HG03135 (cell line): Measurements from ENCODE around the gene INMT.

ENCODE experiments used
- ATAC-seq: cut with Tn5 transposase; IDR thresholded peaks from one replicate; pipeline ENCODE4 v1.9.1; 2021; ENCODE audit warnings: mild to moderate bottlenecking, moderate library complexity; ENCODE audit not compliant: unreplicated experiment

Gene INMT

DNA sequence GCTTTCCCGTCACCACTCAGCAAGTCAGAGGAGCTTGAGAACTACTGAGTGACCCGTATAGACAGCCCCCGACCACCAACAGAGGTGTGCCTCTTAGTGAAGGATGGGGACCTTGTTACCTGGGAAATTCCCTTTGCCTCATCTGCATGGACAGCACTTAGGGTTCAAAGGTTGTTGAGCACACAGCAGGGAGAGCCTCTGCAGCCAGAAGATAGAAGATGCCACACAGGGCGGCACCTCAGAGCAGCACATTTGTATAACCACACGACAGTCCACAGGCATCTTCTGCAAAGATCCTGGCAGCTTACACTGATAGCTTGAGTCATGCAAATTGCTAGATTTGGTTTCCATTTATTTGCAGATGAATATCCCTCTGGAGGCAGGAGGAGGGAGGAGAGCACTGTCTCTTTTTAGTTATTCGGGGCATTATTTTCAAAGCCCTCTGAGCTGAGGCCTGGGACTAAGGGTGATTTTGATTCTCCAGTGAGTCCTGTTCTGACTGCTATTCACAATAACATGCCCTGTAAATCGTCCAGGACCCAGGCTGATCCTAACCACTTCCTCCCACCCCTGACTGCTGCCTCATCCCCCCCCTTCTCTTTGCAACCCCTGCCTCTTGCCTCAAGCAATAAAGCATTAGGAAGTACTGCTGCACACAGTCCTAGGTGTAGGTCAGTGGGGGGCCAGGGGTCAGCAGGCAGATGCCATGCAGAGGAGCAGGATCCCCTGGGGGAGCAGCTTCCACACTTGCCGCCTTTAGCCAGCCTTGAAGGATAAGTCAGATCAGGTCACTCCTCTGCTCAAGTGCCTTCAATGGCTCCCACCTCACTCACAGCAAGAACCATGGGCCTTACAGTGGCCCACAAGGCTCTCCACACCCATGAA, 24.6 kb upstream of the INMT start:
- no peak for ATAC-seq

DNA sequence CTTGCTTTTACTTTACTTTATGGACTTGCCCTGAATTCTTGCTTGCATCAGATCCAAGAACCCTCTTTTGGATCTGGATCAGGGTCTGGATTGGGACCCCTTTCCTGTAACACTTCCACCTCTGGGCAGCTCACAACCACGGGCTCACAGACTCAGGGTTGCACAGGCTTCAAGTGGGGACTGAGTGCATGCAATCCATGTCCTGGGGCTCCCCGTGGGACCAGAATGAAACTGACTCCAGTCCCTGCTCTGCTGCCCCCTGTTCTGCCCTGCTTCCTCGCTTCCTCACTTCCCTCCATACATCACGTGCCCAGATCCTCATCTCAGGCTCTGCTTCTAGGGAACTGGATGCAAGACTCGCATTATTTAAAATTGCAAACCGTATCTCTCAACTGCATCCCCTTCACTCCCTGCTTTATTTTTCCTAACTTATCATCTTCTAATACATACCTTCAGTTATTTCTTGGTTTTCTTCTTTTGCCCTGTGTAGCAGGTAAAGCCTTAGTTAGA, 23.3 kb upstream of the INMT start:
- no peak for ATAC-seq

DNA sequence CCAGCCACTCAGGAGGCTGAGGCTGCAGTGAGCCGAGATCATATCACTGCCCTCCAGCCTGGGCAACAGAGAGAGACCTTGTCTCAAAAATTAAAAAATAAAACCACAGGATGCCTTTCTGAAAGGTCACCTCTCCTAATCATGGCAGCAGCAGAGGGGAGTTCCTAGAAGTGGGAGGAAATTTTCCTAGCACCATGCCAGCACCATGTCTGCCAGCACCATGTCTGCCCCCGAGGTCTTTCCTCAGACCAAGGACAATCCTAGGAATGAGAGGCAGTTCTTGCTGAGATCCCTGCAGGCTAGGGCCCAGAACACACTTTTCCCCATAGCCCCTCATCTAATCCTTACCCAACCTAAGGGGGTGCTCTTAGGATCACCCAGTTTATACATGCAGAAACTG, 22.3 kb upstream of the INMT start:
- ATAC-seq, result no peak

DNA sequence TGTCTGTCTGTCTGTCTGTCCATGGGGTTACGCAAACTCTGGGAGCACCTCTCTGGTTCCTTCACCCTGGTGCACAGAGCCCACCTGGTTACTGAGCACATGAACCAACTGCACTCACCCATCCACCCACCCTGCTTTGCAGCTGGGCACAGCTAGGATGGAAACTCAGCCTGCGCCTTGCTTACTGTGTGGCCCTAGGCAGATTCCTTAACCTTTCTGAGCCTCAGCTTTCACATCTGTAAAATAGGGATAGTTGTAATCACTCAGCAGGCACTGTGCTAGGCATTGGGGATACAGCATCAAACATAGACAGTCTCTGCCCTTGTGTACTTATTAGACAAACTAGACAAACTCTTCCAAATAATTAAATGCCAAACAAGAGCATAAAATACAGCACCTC, 21.8 kb upstream of the INMT start:
- no peak for ATAC-seq

DNA sequence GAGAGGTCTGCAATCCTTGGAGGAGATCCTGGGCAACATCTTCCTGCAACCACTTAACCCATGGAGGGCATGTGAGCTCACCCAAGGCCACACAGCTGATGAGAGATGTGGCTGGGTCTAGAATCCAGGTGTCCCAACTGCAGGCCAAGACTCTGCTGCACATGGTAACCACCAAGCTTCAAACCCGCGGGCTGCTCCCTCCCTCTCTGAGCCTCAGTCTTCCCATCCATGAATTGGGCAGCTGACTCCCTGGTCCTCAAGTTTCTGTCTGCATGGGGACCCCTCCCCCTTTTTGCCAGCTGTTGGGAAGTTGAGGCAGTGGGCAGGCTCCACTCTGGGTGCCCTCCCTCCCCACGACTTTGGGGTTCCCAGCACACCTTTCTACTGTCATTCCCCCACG, 20.9 kb upstream of the INMT start:
- ATAC-seq, result no peak

DNA sequence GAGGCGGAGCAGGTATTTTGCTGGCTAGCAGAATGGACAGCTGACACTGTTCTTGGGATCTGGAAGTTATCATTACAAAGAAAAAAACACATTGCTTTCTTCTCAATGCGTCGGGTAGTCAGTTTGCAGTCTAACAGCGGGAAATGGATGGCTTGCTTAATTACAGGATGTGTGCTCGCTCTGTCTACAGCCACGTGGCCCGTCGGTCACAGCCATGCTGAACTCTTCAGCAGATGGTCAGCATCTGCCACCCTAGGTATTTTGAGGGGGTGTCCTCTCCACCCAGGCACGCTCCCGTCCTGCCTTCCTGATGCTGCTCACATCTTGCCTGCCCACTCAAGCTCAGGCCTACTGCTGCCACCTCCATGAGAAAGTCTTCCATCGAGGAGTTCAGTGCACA, 20.4 kb upstream of the INMT start:
- no peak for ATAC-seq

DNA sequence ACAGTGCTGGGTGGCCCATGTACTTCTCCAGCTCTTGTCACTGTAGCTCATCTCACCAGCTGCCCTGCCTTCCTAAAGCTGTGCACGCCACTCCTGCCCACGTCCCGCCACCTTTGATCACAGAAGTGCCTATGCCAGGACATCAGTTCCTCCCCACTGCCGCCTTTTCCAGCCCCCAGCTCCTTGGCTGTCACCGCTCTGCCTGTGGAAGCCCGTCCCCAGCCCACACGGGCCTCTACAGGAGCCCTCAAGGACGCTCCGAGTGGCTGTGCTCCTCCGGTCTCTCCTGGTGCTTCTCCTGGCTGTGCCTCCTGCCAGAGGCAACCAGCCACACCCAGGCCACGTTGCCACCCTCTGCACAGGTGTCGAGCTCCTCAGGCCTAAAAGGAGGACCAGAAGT, 19.3 kb upstream of the INMT start:
- no peak for ATAC-seq

DNA sequence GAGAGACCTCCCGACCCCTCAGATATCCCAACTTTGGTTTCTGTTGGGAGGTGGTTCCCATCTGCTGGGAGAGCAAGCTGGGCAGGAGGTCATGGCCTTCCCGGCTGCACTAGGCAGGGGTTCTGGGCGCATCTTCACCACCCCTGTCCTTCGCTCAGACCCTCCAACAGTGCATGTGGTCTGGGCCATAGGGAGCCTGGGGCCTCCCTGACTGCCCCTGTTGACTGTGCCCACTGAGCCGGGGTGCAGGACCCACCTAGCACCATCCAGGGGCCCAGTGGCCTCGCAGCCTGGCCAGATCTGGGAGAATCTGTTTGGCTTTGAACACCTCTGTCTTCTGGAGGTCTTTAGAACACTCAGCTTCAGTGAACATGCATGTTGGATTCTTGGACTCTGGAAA, 18.7 kb upstream of the INMT start:
- no peak for ATAC-seq

DNA sequence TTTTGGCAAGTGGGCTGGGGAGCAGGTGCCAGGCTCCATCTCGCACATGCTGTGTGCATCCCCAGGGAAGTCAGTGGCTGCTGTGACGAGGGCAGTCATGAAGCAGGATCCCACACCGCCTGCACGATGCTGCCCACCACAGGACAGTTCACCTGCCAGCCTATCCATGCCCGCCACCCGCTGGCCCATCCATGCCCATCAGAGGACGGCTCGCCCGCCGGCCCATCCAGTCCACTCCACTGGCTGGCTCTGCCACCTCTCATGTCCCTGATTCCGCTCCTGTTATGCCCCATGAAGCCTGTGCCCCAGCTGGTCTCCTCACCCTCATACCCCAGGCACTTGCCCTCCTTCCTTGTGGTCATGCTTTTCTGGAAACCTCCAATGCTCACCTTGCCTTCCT, 18.2 kb upstream of the INMT start:
- no peak for ATAC-seq

DNA sequence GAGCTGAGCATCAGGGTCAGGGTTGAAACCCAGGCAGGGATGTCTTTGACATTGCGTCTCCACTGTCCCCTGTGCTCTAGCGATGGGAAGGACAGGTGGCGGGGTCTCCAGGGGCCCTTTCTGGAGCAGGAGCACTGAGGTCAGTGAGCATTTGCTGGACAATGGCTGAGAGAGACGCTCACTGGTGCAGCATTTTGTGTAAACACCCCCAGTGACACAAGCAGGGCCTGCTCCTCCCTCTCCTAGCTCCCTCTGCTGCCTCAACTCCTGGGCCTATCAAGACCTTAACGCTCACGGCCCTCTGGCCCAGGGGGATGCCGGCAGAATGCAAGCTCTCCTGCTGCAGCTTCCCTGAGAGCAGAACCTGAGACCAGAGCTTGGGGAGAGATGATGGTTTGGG, 17.4 kb upstream of the INMT start:
- no peak for ATAC-seq

DNA sequence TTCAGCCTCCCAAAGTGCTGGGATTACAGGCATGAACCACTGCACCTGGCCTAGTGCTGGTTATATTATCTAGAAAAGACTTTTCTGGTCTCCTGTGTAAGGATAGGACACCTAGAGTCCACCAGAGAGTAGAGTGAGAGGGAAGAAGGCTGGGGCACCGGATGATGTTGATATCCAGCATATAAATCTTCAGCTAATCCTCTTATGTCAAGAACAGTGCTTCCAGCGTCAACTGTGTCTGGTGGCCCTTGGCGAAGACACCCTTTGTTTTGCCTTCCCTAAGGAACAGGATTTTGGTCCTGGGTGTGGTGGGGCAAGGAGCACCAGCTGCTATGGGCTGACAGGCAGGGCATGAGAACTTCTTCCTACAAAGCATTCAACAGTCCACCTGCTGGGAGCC, 16.3 kb upstream of the INMT start:
- ATAC-seq, result no peak

DNA sequence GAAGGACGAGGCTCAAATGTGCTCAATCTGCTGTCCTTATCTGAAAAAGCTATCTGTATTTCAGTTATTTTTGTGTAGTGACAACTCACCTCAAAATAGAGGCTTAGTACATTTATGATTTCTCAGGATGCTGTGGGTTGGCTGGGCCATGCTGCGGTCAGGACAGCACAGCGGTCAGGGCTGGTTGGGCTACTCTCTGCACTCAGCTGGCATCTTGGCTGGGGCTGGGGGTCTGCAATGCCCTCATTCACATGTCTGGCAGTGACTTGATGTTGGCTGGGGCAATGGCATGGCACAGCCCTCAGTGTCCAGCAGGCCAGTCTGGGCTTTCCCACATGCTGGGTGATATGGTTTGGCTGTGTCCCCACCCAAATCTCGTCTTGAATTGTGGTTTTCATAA, 15.6 kb upstream of the INMT start:
- ATAC-seq, result no peak

DNA sequence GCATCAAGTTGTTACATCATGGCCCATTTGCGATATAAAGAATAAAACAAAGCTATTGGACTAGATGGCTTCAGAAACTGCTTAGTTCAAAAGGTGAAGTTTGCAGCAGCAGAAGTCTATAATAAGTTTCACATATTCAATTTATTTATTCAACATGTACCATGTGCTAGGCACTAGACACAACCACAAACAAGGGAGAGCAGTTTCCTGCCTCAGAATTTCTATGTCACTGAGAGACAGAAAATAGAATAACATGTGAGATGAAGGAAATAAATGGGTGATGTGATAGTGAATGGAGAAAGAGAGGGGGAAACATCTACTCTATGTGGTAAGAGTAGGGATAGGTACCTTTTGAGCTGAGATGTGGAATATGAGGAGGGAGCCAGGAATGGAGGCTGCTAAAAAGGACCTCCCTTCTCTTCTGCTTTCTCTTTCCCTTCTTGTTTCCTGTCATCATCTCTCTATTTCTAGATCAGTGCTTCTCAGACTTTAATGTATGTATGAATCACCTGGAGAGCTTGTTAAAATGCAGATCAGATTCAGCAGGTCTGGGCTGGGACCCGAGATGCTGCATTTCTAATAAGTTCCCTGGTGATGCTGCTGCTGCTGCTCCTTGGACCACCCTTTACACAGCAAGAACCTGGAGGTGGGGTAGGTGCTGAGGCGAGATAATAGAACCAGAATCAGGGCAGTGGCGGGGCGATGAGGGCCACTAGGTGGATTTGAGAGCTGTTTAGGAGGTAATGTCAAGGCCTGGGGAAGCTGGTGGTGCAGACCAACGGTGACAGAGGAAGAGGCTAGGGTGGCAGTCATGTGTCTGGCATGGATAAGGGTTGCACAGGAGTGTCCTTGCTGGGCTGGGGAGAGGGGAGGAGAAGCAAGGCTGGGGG, 13.7 kb upstream of the INMT start:
- no peak for ATAC-seq

DNA sequence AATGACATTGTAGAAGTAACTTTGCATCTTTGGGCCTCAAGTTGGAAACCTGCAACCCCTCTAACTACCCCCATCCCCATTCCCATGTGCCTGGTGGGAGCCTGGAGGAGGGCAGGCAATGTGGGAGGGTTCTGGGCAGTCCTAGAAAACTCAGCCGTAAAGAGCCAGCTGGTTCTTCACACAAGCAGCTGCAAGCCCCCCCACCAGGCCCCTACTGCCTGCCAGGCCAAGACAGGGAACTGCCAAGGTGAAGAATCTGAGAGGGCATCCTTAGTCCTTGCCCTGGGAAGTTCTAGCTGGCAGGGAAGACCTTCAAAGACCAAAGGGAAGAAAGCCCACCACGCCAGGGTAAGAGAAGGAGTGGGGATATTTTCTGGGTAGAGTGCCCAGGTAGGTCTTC, 12.2 kb upstream of the INMT start:
- ATAC-seq, result no peak

DNA sequence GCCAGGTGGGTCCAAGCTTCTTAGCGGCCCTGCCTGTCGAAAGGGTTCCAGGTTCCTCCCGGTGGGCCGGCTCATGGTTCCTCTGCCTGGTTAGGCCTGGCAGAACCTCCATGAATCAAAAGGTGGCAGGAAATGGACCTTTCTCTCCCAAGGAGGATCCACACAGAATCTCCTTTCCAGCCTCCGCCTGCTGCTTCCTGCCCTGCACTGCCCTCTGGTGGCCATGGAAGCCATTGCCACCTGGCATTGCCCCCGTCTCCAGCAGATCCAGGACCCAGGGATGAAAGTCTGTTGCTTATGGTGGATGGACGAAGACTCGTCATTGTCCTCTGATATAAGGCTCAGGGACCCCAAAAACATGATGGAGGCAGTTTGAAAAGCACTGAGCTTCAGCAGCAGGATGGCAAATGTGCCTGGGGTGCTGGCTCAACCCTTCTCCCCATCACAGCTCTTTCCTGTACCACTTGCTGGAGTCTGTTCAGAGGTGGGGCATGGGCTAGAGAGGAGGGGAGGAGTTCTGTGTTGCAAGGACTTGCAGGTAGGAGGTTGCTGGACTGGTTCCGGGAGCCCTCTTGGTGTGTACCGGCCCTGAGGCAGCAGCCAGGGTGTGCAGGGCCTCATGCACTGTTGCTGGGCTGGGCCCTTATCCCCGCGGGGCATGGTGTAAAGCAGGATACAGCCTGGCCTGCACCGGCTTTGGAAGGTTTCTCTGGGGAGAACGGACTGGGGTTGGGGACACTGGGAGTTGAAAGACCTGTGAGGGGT, 11.3 kb upstream of the INMT start:
- no peak for ATAC-seq

DNA sequence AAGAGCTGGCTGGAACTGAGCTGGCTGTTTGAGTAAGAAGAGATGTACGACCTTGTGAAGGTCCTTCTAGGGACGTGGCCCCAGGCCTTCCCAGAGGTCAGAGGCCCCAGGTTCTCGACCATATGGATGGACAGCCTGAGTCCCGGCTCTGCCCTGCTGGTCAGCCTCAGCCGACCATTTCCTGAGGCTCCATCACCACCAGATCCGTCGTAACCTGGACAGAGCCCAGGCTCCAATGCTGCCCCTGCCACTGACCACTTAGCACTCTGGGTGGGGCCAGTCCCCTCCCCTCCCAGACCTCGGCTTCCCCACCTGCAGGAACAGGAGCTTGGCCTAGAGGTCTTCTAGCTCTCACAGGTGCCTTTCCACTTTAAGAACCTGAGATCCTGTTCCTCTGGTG, 10.6 kb upstream of the INMT start:
- no peak for ATAC-seq

DNA sequence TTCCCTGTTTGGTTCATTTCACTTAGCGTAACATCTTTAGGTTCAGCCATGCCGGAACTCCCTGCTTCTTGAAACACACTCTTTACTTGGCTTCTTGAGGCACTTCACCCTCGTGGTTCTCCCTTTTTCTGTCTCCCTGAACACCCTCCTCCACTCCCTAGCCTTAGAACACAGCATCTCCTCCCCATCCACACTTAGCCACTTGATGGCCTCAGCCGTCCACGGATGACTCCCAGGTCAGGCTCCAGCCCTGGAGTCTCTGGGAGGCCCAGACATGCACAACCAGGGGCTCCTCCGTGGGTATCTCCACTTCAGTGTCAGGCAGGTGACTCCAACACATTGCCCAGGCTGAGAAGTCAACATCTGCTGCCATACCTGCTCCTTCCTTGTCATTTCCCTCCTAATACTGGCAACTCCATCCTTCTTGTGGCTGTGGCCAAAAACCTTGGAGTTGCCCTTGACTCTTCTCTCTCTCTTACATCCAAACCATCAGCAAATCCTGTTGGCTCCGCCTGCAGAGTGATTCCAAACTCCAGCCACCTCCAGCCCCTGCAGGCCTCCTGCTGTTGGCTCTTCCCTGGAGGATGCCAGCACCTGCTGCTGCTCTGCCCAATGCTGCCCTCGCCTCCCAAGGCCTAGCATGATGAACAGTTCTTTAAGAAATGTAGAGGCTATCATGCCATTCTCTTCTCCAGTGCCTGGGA, 8.4 kb upstream of the INMT start:
- no peak for ATAC-seq

DNA sequence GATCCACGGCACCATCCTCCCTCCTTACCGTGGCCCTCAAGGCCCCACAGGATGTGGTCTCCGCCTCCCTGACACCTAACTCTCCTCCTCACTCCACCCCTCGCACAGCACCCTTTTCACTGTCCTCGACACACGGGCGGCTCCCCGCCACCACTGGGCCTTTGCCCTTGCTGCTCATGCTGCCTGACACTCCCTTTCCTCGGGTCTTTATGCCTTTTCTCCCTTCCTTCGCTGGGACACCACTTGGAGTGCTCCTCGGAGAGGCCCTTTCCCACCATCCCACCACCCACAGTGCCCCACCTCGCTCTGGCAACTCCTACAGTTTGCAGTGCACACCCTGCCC, 7.9 kb upstream of the INMT start:
- no peak for ATAC-seq

DNA sequence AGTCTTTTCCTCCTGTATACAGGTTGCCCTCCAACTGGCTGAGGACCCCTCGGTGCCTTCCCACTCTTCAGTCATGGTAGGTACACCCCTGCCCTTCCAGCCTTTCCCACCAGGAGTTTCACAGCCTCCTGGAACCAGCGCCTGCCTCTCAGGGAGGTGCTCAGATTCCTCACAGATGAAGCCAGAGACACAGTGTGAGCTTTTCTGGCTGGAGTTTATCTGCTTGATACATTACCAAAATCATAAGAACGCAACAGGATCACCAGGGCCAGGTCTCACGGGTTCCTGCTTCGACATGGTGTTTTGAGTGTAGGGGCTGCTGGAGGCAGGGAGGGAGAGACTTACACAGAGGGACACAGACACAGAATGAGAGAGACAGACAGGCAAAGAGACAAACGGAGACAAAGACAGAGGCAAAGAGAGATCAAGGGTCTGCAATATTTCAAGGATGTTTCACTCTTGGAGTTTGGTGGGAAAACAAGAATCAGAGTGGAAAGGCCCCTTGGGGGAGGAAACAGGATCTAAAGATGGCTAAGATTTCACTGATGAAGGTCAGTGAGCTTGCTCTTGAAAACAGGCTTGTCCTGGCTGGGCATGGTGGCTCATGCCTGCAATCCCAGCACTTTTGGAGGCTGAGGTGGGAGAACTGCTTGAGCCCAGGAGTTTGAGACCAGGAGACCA, 6.5 kb upstream of the INMT start:
- ATAC-seq, result no peak

DNA sequence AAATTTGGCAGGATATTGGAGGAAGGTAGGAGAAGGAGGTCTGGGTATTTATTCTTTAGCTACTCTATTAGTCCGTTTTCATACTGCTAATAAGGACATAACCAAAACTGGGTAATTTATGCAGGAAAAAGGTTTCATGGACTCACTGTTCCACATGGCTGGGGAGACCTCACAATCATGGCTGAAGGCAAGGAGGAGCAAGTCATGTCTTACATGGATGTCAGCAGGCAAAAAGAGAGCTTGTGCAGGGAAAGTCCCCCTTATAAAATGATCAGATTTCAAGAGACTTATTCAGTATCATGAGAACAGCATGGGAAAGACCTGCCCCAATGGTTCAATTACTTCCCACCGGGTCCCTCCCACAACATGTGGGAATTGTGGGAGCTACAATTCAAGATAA, 1.9 kb upstream of the INMT start:
- ATAC-seq, result no peak
